Omental fat pad (tissue), 4 donors: ENCODE data around the gene ACTN3. TPM values are rescaled to one million over a fixed set of nuclear protein-coding genes. Genes with fewer than 3 reads are reported as not detected.

Experiments used
- ATAC-seq: fragments of 150-250 bp; one replicate; pipeline ENCODE4 v1.9.1; 2016; ENCODE audit warnings: mild to moderate bottlenecking, moderate library complexity; ENCODE audit not compliant: low FRiP score
- DNase-seq: peaks from one replicate; pipeline ENCODE4 v3.0.0-alpha.2; 2019; ENCODE audit warnings: low spot score
- total RNA-seq, 4 donors: library from RNA; depleted of rRNA; stranded (reverse); fragments of >200 nt; gene quantifications; one replicate each; pipeline ENCODE4 v1.1.0, GENCODE V29; 2016
- TF ChIP-seq, protein P1 (sequence below), 3 donors: fragments of 450-650 bp; IDR thresholded peaks; one replicate each; pipeline ENCODE4 v1.5.1; 2016 to 2017; ENCODE audit warnings: antibody characterized with exemption in 3 of 3, mild to moderate bottlenecking in 3 of 3, moderate library complexity in 2 of 3

The ACTN3 gene
- total RNA-seq, 4 donors from 2014 or later, result not detected

DNA sequence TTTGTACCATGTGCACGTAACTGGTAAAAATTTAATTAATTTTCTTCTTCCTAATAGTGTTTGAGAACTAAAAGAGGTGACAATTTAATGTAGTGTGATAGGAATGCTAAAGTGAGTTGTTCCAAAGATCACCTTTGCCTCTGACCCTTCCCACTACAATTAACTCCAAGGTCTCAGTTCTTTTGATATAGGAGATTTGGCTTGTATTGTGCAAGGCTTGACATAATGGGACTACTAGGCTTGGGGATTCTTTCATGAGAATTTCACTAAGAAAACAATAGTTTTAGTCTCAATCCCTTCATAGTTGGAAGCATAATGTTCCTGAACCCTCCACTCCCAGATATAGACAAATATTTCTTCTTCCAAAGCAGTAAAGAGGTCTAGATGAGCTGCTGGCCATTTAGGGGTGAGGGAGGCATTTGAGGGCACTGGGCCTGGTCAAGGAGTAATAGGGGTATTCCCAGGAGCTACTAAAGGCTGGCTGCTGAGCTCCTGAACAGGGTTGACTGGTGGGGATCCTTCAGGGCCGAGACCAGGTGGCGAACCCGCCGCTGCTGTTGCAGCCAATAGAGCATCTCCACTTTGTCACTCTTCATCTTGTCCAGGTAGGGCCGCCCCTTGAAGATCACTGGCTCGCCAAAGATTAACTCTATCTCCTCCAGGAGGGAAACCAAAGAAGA lies 43.4 kb downstream of the ACTN3 start:
- TF ChIP-seq, protein P1, sequence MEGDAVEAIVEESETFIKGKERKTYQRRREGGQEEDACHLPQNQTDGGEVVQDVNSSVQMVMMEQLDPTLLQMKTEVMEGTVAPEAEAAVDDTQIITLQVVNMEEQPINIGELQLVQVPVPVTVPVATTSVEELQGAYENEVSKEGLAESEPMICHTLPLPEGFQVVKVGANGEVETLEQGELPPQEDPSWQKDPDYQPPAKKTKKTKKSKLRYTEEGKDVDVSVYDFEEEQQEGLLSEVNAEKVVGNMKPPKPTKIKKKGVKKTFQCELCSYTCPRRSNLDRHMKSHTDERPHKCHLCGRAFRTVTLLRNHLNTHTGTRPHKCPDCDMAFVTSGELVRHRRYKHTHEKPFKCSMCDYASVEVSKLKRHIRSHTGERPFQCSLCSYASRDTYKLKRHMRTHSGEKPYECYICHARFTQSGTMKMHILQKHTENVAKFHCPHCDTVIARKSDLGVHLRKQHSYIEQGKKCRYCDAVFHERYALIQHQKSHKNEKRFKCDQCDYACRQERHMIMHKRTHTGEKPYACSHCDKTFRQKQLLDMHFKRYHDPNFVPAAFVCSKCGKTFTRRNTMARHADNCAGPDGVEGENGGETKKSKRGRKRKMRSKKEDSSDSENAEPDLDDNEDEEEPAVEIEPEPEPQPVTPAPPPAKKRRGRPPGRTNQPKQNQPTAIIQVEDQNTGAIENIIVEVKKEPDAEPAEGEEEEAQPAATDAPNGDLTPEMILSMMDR (IDR thresholded peaks at IDR 0.05), result no peak
- DNase-seq, result no peak
- no peak for ATAC-seq

DNA sequence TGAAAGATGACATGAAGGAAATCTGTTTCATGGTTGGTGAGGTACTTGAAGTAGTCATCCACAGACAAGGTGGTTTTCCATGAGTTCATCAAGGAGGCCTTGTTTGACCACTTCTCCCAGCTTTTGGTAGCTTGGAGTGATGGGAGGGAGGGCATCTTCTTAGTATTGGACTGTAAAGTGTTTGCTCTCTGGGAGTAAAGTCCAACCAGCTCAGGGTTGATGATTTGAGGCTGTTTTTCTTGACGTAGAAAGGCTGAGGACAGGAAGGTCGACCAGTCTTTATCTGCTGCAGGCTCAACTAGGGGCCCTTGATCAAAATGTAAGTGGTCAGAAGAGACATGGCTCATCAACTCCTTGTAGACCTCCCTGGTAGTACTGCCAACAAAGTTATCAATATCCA lies 44.5 kb downstream of the ACTN3 start:
- DNase-seq (no peak), ATAC-seq (no peak)
- TF ChIP-seq, protein P1 (IDR thresholded peaks at IDR 0.05), result no peak

DNA sequence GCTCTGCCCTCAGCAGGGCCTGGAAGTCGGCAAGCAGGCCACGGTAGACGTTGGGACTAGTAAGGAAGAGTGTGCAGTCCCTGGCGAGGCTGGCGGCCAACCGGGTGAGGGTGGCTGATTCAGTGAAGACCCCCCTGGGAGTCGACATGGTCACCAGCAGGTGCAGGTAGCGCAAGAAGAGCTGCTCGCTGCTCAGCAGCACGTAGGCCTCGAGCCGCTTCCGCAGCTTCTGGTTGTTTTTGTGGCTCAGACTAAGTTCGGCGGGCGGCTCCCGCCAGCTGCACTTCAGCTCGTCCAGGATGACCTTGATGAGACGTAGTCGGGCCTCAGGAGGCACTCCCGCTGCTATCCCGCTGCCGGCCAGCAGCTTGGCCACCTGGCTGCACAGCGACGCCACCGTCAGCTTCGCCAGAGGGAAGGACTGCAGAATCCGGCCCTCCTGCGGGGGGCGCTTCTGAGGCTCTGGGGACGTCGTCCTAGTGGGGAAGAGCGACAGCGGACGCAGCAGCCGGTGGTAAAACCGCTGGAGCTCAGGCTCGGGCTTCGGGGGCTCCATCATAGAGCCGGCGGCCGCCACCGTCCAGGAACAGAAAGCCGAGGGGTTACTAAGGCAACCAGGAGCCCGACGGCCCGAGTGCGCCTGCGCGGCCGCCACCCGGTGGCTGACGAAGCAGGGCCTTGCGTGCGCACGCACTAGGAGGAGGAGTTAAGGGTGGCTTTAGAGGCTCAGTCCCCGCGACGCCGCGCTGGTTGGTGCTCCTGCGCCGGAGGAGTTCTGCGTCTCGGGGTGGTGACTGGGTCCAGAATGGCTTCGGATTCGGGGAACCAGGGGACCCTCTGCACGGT lies 46.0 kb downstream of the ACTN3 start, which contains the start of the genes CCDC87 and CCS:
Gene CCDC87, minus strand, starts transcription at position 607 of the 846 bp plus-strand sequence. Its CDS starts 48 bp downstream, at position 559.
Gene CCS, plus strand, starts transcription at position 729 of the 846 bp plus-strand sequence. Its CDS starts 77 bp downstream, at position 806.
- peak; percentile 98 for ATAC-seq
- DNase-seq, result peak; percentile 97
- TF ChIP-seq, protein P1 (IDR thresholded peaks at IDR 0.05), result peak in 2 of 3 donors; percentile 19 to 29

DNA sequence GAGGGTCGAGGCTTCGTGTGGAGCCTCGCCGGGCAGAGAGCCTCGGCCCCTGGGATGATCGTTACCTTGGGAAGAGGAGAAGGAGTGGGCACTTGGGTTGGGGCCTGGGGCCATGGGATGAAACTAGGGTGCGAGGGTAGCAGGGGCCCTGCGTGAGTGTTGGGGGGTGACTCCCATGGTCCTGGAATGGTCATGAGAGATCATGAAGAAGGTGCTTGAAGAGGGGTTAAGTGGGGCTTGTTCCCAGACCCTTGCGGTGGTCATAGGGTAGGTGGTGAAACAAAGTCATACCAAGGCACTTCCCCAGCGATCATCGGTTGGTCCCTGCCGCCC lies 46.6 kb downstream of the ACTN3 start:
- TF ChIP-seq, protein P1 (IDR thresholded peaks at IDR 0.05), result no peak
- DNase-seq, result no peak
- ATAC-seq, result no peak

DNA sequence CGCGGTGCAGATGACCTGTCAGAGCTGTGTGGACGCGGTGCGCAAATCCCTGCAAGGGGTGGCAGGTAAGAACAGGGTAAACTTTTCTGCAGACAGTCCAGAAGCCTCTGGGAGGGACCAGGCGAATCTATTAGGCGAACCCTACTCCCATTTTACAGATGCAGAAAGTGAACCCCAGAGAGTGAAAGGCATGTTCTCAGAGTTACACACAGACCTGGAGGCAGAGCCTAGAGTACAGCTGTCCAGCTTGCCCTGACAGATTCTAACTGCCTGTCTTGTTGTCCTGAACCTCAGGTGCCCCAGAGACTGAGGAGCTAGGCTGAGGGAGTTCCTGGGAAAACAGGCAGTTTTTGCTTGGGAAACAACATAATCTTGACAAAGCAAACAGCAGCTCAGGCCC lies 46.9 kb downstream of the ACTN3 start:
- no peak for ATAC-seq
- no peak for DNase-seq
- TF ChIP-seq, protein P1 (IDR thresholded peaks at IDR 0.05), result no peak

DNA sequence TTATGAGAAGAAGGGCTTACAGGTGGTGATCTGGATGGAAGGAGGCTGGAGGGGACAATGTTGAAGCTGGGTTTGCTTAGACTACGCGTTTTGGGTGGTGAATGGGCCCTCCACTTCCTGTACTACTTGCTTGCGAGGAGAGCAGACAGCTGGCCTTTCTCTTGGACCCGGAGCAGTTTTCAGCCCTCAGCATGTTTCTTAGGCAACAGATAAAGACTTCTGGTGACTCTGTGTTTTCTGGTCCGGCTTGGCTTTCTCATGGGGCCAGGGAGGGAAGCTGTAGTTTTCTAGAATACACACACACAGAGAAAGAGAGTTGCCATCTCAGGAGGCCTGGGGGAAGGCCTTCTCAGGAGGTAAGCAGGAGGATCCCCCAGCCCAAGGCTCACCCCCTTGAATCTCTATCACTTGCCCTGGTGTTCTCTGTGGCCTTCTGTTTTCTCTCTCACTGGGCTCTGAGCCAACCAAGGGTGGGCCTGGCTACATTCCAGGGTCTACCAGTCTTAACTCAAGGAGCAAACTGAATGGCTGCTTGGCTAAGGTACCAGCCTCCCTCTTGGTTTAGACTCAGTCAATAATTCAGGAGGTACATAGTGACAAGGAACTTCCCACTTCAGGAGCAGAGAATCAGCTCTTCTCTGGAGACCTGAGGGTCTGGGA lies 48.7 kb downstream of the ACTN3 start:
- DNase-seq (no peak), ATAC-seq (no peak)
- TF ChIP-seq, protein P1 (IDR thresholded peaks at IDR 0.05), result no peak
